Esophagus mucosa (tissue), 1 donor: ENCODE results near the gene ASIC1. TPM values are rescaled to one million over a fixed set of nuclear protein-coding genes. Genes with fewer than 3 reads are reported as not detected.
"Not testable (repeated sequence)": the region's sequence is repeated elsewhere in the genome, so short reads cannot be mapped to it uniquely, and the experiment has no call there.

Experiments
- ATAC-seq: fragments of 200-7000 bp; cut with Tn5 transposase; one replicate; pipeline ENCODE4 v1.9.1; 2020
- total RNA-seq: library from RNA; stranded (reverse); gene quantifications from one replicate; pipeline ENCODE4 v1.2.4, GENCODE V29; 2023
- donor health status: DM: yes; HTN: yes; CAD: no.

ASIC1 gene
- total RNA-seq, 1 donor from 2014 or later, result 2.1 TPM

DNA sequence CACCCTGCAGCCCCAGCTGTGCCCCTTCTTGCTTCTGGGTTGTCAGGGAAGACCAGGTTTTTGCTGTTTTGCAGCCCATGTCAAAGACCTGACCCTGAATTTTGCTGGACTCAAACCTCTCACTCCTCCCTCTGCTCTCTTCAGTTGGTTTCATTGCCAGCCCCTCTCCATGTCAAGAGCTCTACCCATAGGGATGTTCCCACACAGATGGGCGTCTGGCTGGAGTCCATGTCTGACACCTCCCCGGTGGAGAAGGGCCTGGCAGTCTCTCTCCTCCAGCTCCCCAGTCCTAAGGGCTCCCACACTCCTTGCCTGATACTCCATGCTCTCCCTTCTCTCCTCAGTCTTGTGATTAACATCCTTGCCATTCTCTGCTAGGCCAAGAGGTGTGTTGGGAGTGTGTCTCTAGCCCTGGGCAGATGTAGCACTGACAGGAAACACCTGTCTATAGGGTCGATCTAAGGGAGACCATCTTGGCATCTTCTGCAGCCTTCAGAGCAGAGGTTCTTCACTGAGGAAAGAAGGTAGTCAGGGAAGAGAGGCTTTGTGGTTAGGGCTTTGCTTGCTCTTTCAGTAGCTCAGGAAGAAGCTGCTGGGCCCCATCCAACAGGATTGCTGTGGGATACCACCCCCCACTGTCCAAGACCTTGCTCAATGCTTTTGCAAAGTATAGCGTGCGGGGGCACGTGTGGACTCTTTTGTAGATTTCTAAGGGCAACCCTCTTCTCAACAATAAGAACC is 4.7 kb downstream of the ASIC1 start:
- ATAC-seq, result no peak

DNA sequence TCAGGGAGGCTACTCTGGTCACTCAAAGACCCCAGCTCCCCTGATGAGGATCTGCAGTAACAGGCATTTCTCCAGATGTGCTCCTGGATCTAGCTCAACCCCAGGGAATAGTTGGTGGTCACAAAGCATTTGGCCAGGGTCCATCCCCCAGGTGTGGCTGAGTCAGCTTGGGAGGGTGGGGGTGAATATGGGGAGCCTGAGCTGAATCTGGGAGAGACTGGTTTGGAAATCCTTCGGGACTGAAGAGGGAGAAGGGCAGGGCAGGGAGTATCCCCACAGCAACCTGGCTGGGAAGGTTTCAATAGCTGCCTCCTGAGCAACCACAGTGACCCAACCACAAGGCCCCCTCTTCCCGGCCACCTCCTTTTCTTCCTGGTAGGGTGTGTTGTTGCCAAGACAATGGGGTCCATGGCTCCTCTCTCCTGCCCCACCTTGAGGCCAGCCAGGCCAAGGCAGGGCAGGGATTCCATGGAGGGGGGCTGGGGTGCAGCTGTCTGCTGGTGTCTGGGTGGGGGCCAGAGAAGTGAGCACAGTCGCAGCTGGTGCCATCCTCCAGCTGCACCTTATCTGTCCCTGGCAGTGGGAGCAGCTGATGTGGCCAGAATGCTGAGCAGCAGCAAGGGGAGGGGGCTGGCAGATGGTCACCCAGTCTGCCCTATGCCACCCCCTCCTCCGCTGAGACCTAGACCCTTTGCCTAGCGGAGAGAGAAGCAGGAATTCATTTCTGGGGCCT is 5.5 kb downstream of the ASIC1 start:
- no peak for ATAC-seq

DNA sequence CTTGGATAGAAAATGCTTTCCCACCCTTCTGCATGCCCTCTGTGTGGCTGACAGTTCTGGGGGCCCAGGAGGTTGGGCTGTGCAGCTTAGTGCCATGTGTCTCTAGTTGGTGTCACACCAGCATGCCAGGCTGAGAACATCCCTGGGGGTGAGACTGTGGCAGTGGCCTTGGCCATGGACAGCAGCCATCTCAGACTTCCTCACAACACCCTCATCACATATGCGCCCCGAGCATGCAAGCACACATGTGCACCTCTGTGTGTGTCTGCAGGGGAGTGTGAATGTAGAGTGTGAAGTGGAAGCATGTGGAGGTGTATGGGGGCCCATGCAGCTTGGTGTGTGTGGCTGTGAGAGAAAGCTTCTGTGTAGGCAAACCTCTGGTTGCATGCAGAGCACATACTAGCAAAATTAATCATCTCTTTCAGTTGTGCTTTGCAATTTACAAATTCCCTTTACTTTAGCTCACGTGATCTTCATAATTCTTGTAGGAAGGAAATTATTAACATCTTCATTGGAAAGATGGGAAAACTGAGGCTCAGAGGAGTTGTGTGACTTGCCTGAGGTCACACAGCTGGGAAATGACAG is 8.4 kb downstream of the ASIC1 start:
- no peak for ATAC-seq

DNA sequence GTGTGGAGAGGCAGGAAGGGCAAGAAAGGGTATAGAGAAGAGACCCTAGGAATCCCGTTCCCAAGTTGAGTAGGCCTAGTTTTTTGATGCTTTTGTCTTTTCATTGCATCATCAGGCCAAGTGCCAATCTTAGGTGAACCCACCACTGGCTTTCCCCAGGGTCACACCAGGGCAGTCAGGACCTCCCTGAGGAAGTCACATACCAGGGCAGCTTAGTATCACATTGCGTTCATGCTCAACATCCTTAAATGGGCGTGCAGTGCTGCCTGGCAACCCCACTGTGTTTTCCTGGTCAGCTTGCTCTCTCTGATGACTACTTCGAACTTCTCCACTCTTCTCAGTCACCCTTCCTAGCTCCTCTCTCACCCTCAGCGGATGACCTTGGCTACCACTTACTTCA is 9.0 kb downstream of the ASIC1 start:
- no peak for ATAC-seq

DNA sequence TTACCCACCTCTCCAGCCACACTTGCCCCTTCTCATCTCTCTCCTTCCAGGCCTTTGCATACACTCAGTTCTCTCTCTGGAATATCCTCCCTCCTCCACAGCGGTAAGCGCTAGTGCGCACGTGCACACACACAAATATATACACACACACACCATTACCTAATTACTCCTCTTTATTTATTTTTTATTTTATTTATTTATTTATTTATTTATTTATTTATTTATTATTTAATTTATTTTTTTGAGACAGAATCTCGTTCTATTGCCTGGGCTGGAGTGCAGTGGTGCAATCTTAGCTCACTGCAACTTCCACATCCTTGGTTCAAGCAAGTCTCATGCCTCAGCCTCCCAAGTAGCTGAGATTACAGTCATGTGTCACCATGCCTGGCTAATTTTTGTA is 11.7 kb downstream of the ASIC1 start:
- ATAC-seq, result no peak

DNA sequence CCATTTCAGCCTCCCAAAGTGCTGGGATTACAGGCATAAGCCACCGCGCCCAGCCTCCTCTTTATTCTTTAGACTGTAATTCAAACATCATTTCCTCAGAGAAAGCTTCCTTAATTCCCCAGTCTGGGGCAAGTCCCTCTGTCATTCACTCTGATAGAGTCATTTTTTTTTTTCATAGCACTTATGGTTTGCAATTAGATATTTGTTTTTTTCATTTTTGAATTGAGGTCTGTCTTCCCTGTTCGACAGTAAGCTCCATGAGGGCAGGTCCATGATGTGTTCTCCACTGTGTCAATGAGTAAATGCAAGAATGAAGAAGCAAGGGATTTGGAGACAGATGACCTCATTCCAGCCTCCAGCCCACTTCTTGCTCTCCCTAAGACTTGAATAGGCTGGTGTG is 12.1 kb downstream of the ASIC1 start:
- ATAC-seq, result no peak

DNA sequence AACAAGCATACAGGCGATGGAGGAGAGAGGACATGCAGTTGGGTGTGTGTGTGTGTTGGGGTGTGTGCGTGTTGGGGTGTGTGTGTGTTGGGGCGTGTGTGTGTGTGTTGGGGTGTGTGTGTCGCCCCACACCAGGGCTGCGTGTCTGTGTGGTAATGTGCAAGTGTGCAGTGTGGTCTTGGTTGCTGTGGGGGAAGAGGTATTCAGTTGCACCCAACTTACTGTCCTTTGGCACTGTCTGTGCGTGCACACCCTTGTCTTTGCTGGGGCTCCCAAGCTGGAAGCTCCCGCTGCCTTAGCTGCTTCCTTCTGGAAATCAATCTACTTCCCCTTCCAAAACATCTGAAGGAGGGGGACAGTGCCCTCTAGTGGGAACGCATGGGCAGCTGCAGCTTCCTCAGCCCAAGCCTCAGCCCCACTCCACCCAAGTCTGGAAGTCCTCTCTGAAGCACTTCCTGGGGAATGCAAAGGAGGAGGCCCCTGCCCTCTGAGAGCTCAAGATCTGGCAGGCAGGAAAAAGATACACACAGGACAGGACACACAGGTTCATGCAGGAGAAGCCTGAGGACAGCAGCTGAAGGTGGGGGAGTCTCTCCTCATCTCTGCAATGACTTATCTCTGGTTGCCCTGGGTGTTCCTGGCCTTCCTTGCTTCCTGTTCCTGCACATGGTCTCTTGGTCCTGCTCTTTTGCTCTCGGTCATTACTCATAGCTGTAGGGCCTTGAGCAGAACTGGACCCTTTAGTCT is 13.1 kb downstream of the ASIC1 start:
- peak; percentile 76 for ATAC-seq

DNA sequence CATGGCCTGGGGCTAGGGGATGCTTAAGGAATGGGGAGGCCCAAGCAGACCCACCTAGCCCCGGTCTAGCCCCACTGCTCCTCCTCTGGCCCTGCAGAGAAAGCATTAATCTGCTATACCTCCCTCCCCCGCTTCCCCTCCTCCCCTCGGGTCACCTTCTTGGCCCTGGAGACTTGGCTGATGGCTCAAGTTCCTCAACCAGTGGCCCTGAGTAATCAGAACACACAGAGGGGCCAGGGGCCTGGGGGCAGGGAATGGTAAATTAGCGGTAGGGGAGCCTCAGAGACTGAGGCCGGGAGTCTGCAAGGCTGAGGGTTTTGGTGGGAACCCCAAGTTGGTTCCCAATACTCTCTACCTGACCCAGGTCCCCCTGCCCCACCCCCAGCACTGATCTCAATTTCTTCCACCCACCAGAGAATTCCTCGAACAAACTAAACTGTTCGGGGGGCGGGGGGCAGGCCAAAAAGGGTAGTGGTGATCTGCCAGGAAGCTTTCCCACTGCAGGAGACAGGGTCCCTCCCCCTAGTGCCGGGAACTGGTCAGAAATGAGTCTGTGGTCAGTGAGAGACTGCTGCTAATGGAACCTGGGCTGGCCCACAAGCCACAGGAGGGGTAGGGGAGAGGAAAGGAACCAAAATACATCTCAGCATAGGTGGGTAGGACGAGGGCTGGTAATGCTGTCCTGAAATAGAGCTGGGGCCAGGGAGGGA is 15.0 kb downstream of the ASIC1 start:
- no peak for ATAC-seq

DNA sequence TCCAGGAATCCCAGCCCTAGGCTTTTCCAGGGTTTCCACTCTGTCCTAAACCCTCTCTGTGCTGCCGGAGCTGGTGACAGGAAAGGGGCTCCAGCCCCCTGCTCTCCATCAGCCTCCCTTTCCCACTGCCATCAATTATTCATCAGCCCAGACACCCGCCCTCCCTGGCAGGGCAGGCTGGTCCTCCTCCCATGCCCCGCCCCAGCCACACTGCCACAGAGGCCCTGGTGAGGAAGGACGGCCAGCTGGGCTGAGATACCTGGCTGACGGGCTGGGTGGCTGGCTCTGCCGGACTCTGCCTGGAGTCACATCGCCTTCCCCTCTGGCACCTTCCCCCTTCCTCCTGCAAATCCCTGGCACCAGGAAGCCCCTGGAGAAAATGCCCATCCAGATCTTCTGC is 15.8 kb downstream of the ASIC1 start:
- ATAC-seq, result peak; percentile 31

DNA sequence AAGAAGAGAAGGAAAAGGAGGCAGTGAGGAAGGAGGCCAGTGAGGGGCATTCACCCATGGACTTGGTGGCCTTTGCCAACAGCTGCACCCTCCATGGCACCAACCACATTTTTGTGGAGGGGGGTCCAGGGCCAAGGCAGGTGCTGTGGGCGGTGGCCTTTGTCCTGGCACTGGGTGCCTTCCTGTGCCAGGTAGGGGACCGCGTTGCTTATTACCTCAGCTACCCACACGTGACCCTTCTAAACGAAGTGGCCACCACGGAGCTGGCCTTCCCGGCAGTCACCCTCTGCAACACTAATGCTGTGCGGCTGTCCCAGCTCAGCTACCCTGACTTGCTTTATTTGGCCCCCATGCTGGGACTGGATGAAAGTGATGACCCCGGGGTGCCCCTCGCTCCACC is 16.3 kb downstream of the ASIC1 start:
- no peak for ATAC-seq

DNA sequence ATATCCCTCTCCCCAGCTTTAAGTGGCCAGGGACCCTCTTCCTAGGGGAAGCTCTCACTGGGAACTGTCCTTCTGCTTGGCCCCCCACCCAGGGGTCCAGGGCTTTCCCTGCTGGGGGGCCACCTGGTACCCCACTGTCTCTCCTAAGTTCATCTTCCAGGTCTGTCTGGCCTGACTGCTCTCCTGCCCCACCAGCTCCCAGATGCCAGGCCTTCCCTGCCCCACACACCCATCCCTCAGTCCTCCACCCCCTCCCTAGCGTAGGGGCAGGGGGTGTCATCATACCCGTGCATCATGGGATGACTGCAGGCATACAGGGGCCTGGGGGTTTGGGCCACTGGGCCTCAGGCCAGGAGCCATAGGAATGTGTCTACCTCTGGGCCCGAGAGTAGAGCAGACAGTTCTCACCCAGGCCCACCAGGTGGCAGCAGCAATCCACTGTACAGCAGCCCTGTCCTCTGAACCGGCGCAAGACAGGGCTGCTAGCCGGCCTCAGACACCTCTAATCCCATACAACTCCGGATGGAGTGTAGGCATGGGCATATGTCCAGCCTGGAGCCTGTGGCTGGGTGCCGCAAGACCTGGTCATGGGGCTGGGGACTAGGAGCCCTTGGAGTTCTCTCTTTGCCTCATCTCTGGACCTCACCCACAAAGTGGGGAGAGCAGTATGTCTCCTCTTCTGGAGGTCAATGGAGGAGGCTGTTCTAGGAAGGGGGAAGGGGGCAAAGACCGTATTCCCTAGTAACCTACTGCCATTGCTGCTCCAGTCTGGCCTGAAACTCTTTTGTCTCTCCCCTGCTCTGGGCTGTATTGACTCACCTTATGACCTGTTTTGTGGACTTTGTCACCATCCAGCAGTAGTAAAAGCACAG is 17.8 kb downstream of the ASIC1 start:
- ATAC-seq, result peak; percentile 84

DNA sequence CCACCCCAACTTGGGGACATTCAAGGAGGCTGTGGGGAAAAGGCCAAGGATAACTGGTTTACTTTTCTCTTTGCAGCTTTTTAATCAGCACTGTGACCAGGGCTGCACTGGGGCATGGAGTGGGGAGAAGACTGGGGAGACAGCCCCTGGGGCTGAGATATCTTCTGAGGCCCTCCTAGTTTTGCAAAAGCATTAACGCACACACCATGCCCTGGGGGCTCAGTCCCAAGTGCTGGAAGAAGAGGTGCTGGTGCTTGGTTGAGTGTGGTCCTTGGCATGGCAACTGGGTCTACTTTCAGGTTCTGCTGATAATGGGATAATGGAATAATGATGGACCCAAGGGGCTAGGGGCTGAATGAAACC is 18.4 kb downstream of the ASIC1 start:
- no peak for ATAC-seq

DNA sequence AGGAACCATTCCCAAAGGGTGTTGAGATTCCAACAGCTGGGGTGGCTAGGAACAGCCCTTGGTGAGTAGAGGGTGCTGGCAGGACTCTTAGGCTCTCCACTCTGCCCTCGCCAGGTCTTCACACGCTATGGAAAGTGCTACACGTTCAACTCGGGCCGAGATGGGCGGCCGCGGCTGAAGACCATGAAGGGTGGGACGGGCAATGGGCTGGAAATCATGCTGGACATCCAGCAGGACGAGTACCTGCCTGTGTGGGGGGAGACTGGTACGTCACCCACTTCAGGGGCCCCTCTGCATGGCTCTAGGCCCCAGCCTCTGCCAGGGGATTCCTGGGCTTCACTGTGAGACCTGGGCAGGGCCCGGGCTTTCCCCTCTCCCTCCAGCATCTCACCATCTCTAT is 19.7 kb downstream of the ASIC1 start:
- ATAC-seq, result no peak

DNA sequence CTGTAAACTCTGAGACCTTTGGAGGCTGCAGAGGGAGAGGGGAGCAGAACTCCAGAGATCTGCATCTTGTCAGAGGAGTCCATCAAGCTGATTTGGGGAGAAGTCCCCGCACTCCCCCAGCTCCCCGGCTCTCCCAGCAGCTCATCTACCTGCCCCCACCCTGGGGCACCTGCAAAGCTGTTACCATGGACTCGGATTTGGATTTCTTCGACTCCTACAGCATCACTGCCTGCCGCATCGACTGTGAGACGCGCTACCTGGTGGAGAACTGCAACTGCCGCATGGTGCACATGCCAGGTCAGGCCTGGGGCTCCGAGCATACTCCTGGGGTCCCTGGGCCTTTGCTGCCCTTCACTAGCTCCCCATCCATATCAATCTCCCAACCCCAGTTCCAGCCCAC is 20.9 kb downstream of the ASIC1 start:
- ATAC-seq, result no peak

DNA sequence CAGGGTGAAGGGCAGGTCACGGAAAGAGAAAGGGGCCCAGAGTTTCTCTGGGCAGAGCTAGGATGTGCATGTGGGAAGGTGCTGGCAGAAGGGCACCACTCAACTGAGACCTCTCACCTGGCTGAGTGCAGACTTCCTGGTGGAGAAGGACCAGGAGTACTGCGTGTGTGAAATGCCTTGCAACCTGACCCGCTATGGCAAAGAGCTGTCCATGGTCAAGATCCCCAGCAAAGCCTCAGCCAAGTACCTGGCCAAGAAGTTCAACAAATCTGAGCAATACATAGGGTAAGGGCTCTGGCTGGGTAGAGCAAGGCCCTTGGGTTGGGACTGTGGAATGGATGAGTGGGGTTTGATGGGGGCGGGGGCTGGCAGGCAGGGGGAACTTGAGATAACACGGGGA is 22.4 kb downstream of the ASIC1 start:
- ATAC-seq, result no peak

DNA sequence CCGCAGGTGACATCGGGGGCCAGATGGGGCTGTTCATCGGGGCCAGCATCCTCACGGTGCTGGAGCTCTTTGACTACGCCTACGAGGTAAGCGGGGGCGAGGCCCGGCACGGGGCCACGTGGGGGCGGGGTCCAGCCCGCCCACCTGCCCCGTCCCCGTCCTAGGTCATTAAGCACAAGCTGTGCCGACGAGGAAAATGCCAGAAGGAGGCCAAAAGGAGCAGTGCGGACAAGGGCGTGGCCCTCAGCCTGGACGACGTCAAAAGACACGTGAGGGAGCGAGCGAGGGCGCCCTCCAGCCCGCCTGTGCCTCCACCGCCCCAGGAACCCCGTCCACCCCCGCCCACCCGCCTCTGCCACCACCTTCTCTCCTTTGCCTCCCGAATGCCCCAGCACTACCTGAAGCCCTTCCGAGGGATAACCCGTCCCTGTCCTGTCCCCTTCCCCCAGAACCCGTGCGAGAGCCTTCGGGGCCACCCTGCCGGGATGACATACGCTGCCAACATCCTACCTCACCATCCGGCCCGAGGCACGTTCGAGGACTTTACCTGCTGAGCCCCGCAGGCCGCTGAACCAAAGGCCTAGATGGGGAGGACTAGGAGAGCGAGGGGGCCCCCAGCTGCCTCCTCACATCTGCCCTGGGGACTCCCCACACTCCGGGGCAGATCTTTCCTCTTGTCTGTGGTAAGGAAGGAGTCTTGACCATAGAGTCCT is 23.9 kb downstream of the ASIC1 start:
- ATAC-seq, result no peak

DNA sequence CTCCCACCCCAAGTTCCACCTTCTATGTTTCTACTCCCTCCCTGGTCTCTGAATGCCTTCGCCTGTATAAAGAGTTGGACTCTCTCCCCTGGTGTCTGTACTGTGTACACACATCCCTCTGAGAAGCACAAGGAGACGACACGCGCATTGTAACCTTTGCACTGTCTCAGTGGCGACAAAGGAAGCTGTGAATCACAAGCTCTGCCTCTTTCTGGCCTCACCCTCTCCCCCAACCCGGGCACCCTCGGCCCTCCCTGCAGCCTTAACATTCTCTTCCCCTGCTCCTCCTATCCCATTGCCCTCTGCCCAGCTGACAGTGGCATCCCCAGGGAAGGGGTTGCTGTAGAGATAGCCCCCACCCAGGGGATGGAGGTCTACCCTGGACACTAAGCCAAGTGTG is 25.2 kb downstream of the ASIC1 start:
- ATAC-seq, result no peak

DNA sequence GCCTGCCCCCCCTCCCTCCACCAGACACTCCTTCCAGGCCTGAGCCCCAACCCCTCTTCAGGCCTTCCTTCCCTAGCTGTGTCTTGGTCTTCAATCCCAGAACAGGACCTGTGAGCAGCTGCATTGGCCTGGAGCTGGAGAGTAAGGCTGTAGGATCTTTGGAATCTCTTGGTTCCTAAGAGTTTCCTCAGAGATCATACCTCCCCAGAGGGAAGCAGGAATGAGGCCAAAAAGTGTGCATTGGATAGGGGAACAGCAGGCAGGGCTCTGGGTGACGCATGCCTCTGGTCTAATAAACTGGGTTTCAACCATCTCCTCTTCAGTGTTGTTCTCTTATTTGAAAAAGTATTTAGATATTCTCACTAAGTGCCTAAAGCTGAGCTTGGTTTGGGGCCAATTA is 25.9 kb downstream of the ASIC1 start:
- no peak for ATAC-seq

DNA sequence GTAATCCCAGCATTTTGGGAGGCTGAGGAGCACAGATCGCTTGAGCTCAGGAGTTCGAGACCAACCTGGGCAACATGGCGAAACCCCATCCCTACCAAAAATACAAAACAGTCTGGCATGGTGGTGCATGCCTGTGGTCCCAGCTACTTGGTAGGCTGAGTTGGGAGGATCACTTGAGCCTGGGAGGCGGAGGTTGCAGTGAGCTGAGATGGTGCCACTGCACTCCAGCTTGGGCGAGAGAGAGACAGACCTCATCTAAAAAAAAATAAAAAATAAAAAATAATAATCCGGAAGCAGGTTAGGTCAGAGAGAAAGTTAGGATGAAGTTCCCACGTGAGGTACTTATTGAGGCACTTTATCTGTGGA is 27.0 kb downstream of the ASIC1 start:
- ATAC-seq, result not testable (repeated sequence)

DNA sequence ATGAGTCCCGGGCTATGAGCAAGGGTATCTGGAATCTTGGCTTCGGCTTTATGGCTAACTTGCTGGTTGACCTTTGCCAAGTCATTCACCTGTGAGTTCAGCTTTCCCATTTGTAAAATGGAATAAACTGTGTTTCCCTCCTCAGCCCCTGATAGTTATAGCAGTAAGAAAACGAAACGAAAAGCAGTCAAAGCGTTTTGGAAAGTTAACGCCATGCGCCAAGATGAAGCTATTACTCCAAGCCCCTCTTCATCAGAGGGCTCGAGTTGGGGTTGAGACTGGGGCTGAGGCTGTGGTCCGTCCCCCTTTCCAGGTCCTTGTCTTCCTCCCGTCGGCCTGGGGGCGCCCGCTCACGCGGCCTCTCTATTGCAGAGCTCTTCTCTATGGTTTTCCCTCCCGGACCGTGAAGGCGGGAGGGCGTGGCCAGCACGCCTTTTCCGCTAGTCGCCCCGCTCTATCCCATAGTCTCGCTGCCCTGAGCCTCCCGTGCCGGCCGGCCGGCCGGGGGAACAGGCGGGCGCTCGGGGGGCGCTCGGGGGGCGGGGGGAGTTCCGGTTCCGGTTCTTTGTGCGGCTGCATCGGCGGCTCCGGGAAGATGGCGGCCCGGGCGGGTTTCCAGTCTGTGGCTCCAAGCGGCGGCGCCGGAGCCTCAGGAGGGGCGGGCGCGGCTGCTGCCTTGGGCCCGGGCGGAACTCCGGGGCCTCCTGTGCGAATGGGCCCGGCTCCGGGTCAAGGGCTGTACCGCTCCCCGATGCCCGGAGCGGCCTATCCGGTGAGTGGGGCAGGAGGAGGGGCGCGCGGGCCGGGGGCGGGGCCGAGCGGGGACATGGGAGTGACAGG is 27.6 kb downstream of the ASIC1 start, which contains the start of gene SMARCD1:
Gene SMARCD1, plus strand, starts transcription at position 568 of the 840 bp plus-strand sequence. Its CDS starts 28 bp downstream, at position 596.
- peak; percentile 76 for ATAC-seq
